ENCODE results near the gene ATG10. TPM values are rescaled to one million over a fixed set of nuclear protein-coding genes. Genes with fewer than 3 reads are reported as not detected.

The ATG10 gene
- total and polyA plus RNA-seq, 2 of the 13 experiments (the other 11 are each of a cell fraction or from before 2014, with no cell fraction given), result 2.0 to 5.7 TPM

GRCh38 chr5:81971712-81972491, at the start of gene ATG10 (continued):
- peak; percentile 62 for TF ChIP-seq NR2F6 (IDR thresholded peaks at IDR 0.05)
- peak; percentile 63 for TF ChIP-seq NR2F6 (CRISPR knock-in tag; IDR thresholded peaks at IDR 0.05)
- TF ChIP-seq ZFP1 (CRISPR knock-in tag; IDR thresholded peaks at IDR 0.05), result 0 out of 2 replicates have a peak, but pooled peaks have one; percentile 22
- TF ChIP-seq ZNF605 (CRISPR knock-in tag; IDR thresholded peaks at IDR 0.05), result peak; percentile 92
- TF ChIP-seq ZFY (CRISPR knock-in tag; IDR thresholded peaks at IDR 0.05), result peak; percentile 96
- TF ChIP-seq SP1 (IDR thresholded peaks at IDR 0.05), result no peak
- peak; percentile 74 for TF ChIP-seq SP1 (CRISPR knock-in tag; IDR thresholded peaks at IDR 0.05)
- peak; percentile 17 for TF ChIP-seq SKI (IDR thresholded peaks at IDR 0.05; ENCODE audit: partially characterized antibody)
- no peak for TF ChIP-seq ZNF512 (CRISPR knock-in tag; IDR thresholded peaks at IDR 0.05)
- TF ChIP-seq NFE2L1 (CRISPR knock-in tag; IDR thresholded peaks at IDR 0.05; ENCODE audit: borderline replicate concordance), result no peak
- no peak; the same call in 1 of the 2 replicates for TF ChIP-seq GZF1 (CRISPR knock-in tag; IDR thresholded peaks at IDR 0.05)
- no peak for TF ChIP-seq ATRX (CRISPR knock-in tag; IDR thresholded peaks at IDR 0.05; ENCODE audit: borderline replicate concordance)
- no peak; the same call in 1 of the 2 replicates for TF ChIP-seq TARDBP (CRISPR knock-in tag; IDR thresholded peaks at IDR 0.05)
- peak; percentile 92 for TF ChIP-seq POLR2G (IDR thresholded peaks at IDR 0.05; ENCODE audit: low read depth, low read length)
- TF ChIP-seq ISL2 (CRISPR knock-in tag; IDR thresholded peaks at IDR 0.05), result 0 out of 2 replicates have a peak, but pooled peaks have one; percentile 31
- peak; percentile 80; the same call in 1 of the 2 replicates for TF ChIP-seq ZNF414 (CRISPR knock-in tag; IDR thresholded peaks at IDR 0.05)
- peak; percentile 86 for TF ChIP-seq KDM3A (CRISPR knock-in tag; IDR thresholded peaks at IDR 0.05; ENCODE audit: low read depth)
- TF ChIP-seq TMF1 (CRISPR knock-in tag; IDR thresholded peaks at IDR 0.05; ENCODE audit: low read depth), result no peak
- no peak for TF ChIP-seq ZNF513 (CRISPR knock-in tag; conservative IDR thresholded peaks at IDR 0.05)
- TF ChIP-seq DRAP1 (CRISPR knock-in tag; IDR thresholded peaks at IDR 0.05), result no peak; the same call in 1 of the 2 replicates
- peak; percentile 73 for TF ChIP-seq HNRNPK (IDR thresholded peaks at IDR 0.05; ENCODE audit: low read depth, low read length, poor library complexity, severe bottlenecking)
- TF ChIP-seq ZNF367 (CRISPR knock-in tag; IDR thresholded peaks at IDR 0.05; ENCODE audit: borderline replicate concordance), result no peak
- TF ChIP-seq MTA1 (CRISPR knock-in tag; IDR thresholded peaks at IDR 0.05; ENCODE audit: borderline replicate concordance), result no peak; the same call in 1 of the 2 replicates
- no peak for TF ChIP-seq ADNP (CRISPR knock-in tag; IDR thresholded peaks at IDR 0.05)
- peak; percentile 70 for TF ChIP-seq ZBTB38 (CRISPR knock-in tag; IDR thresholded peaks at IDR 0.05)
- peak; percentile 78; the same call in 1 of the 2 replicates for TF ChIP-seq ZNF724P (CRISPR knock-in tag; IDR thresholded peaks at IDR 0.05; ENCODE audit: borderline replicate concordance)
- TF ChIP-seq CAMTA2 (CRISPR knock-in tag; IDR thresholded peaks at IDR 0.05; ENCODE audit: borderline replicate concordance), result no peak; the same call in 1 of the 2 replicates
- TF ChIP-seq IKZF1 (IDR thresholded peaks at IDR 0.05), result no peak
- TF ChIP-seq NFKBIZ (CRISPR knock-in tag; IDR thresholded peaks at IDR 0.05), result no peak
